Right lobe of liver (tissue), 6 donors: ENCODE results near the gene INO80B. TPM values are rescaled to one million over a fixed set of nuclear protein-coding genes. Genes with fewer than 3 reads are reported as not detected.
"Not testable (repeated sequence)": the region's sequence is repeated elsewhere in the genome, so short reads cannot be mapped to it uniquely, and the experiment has no call there.

Experiments used
- ATAC-seq, 4 donors: fragments of 200-7000 bp; cut with Tn5 transposase; one replicate each; pipeline ENCODE4 v1.9.1; 2020; ENCODE audit warnings: mild to moderate bottlenecking in 4 of 4, moderate library complexity in 4 of 4
- DNase-seq, 3 donors: peaks; one replicate each; pipeline ENCODE4 v3.0.0-alpha.2; 2020
- H3K27ac ChIP-seq, 3 donors: fragments of 200-600 bp; one replicate each; pipeline ENCODE4 v1.8.0; 2022
- H3K27me3 ChIP-seq, 2 donors: fragments of 200-600 bp; one replicate each; pipeline ENCODE4 v1.8.0; 2022
- H3K36me3 ChIP-seq, 4 donors: fragments of 200-600 bp; sonication (generic) in 1 of 4; one replicate each; pipeline versions ENCODE4 v1.5.1 to v1.8.0; 2017 to 2022; ENCODE audit warnings: control low read depth in 1 of 4
- H3K4me1 ChIP-seq, 4 donors: fragments of 200-600 bp; sonication (generic) in 1 of 4; one replicate each; pipeline versions ENCODE4 v1.5.1 to v1.8.0; 2017 to 2022; ENCODE audit warnings: control low read depth in 1 of 4
- H3K4me3 ChIP-seq, 3 donors: fragments of 200-600 bp; one replicate each; pipeline ENCODE4 v1.8.0; 2022
- H3K9me3 ChIP-seq, 4 donors: fragments of 200-600 bp; sonication (generic) in 1 of 4; one replicate each; pipeline versions ENCODE4 v1.5.1 to v1.8.0; 2017 to 2022; ENCODE audit warnings: control low read depth in 1 of 4
- CTCF ChIP-seq, 4 donors: fragments of 200-600 bp in 3 of 4; fragments of 450-650 bp in 1 of 4; IDR thresholded peaks; one replicate each; pipeline versions ENCODE4 v1.5.1 to v1.8.0; 2016 to 2022; ENCODE audit warnings: antibody characterized with exemption in 4 of 4, mild to moderate bottlenecking in 2 of 4
- POLR2A ChIP-seq: fragments of 450-650 bp; IDR thresholded peaks from one replicate; pipeline ENCODE4 v1.6.1; 2017; ENCODE audit warnings: antibody characterized with exemption, mild to moderate bottlenecking
- WGBS: methylation state at CpG from one replicate; pipeline ENCODE4 v1.1.6; 2018; ENCODE audit warnings: low coverage, low lambda C conversion rate; ENCODE audit not compliant: insufficient coverage; ENCODE audit errors: missing lambda C conversion rate; 5-methylcytosine and 5-hydroxymethylcytosine counted together
- intact Hi-C, 2 donors: fragments of 100-400 bp; cut with DNase I; formaldehyde crosslinking; loops; one replicate each; pipeline versions ENCODE4 v1.11.2 to v1.14.1; 2022
- total RNA-seq, 6 experiments: library from RNA; depleted of rRNA in 2 of 6; stranded (reverse); fragments of >200 nt in 2 of 6; fragmentation: NEBNext Ultra II Directional in 3 of 6; extraction: Animal tissue kit (Norgen Biotek cat#: 25700) in 3 of 6; gene quantifications; one replicate each; pipeline versions ENCODE4 v1.1.0 to v1.2.4, GENCODE V29; 2016 to 2023
- donor health status: DM: no; HTN: yes; CAD: no.
- donor health status: DM: no; HTN: no; CAD: no.
- donor health status: DM: no; HTN: no; CAD: no.
- donor health status: DM: no; HTN: yes; CAD: no.
- donor health status: DM: no; HTN: yes; CAD: no.

The INO80B gene
- total RNA-seq, 6 experiments from 2014 or later: 3.4 to 20.3 (median 18.8) TPM

GRCh38 chr2:74439803-74440377 is 15.0 kb upstream of the INO80B start:
- DNase-seq (peak; percentile 60 to 71 (median 69)), ATAC-seq (peak; percentile 3 to 13 (median 9))
- intact Hi-C loops: no loop called here
- no peaks in the 10 kb centered on the region for H3K27me3 ChIP-seq
- 17% methylated on average over 8 of the region's 14 CpGs for WGBS
- H3K36me3 ChIP-seq: peaks cover 0 to 3% (median 0%) of the 10 kb centered on the region in 4 donors
- peaks cover 0 to 53% (median 20%) of the 10 kb centered on the region in 4 donors for H3K4me1 ChIP-seq
- peak overlapping the region; percentile 67 to 79 (median 67) for H3K4me3 ChIP-seq
- H3K27ac ChIP-seq: peak overlapping the region; percentile 72 to 94 (median 91)
- no peak for TF ChIP-seq CTCF (IDR thresholded peaks at IDR 0.05)
- no peak for TF ChIP-seq POLR2A
- no peaks in the 10 kb centered on the region for H3K9me3 ChIP-seq

- H3K27me3 ChIP-seq: no peaks in the 10 kb centered on the region
- peak; percentile 45 for TF ChIP-seq POLR2A
- peak; percentile 10 to 55 (median 26) for TF ChIP-seq CTCF (IDR thresholded peaks at IDR 0.05)
- peaks cover 0 to 59% (median 24%) of the 10 kb centered on the region in 4 donors for H3K4me1 ChIP-seq
- DNase-seq (peak; percentile 88 to 92 (median 92)), ATAC-seq (peak; percentile 78 to 89 (median 80))
- 5% methylated on average over 26 of the region's 45 CpGs for WGBS
- peak overlapping the region; percentile 67 to 79 (median 67) for H3K4me3 ChIP-seq
- peak overlapping the region; percentile 72 to 94 (median 91) for H3K27ac ChIP-seq
- H3K36me3 ChIP-seq: peaks cover 0 to 3% (median 0%) of the 10 kb centered on the region in 4 donors
- intact Hi-C loops: no loop called here
- H3K9me3 ChIP-seq: no peaks in the 10 kb centered on the region
Measured at GRCh38 chr2:74440378-74441169, 14.3 kb upstream of the INO80B start.

DNA sequence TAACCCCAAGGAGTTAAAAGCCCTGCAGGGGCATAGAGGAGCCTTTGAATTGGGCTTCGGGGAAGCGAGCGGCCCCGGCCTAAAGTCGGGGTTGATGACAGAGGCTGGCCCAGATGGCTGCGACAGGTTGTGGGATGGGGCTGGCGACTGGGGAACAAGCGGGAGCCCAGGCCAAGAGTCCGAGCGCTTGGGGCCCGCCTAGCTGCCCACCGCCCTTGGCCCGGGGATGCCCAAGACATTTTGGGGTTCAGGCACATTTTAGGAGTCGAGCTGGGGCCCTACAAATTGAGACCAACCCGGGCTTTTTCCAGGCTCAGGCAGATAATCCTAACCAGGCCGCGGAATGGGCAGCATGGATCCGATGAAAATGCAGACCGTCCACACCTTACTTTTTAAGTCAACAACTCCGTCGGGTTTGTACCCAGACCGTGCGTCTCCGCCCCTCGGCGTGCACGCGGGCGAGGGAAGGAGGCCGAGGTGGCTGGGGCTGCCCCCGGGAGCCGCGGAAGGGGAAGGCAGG is 13.7 kb upstream of the INO80B start:
- Histone ChIP-seq H3K4me1 (peaks cover 0 to 64% (median 25%) of the 10 kb centered on the region in 4 donors), H3K36me3 (no peaks in the 10 kb centered on the region), H3K4me3 (peak overlapping the region; percentile 67 to 79 (median 67)), H3K27ac (peak overlapping the region; percentile 72 to 94 (median 91)), H3K9me3 (no peaks in the 10 kb centered on the region), H3K27me3 (no peaks in the 10 kb centered on the region)
- intact Hi-C loops: no loop called here
- WGBS: 29% methylated on average over 12 of the region's 33 CpGs
- TF ChIP-seq POLR2A (no peak), CTCF (IDR thresholded peaks at IDR 0.05) (no peak)
- ATAC-seq (peak in 3 of 4 donors; percentile 0 to 2 (median 1)), DNase-seq (no peak)

DNA sequence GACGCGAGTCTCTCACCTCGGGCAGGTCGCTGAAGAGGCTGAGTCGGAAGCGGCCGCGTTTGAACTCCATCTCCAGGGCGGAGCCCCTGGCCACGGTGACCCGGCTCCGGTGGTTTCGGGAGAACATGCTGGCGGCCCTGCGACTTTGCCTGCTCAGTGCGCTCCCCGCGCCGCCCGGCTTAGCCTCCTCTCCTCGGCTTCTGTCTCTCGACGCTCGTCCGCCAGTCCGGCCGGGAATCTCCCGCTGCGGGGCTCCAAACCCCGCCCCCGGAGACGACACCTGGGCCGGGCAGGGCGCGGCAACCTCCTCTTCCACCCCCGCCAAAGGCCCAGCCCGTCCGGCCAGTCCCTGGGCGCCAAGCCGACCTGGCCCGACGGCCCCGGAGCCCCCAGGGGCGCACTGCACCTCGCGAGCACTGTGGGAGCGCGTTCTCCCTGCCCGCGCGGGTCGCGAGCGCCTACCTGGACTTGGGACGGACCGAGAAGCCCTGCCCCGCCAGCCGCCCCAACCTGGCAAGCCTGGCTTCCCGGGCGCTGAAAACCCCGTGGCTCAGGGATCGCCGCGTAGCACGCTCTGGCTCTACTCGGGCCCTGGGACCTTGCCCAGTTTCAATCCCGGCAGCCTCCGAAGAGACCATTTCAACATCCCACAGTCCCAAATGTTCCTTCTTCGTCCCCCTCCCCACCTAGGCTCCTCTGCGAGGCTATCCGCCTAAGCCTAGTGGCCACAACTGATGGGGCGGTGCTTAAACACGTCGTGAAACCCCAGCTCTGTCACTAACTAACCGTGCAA is 13.0 kb upstream of the INO80B start, which contains the start of gene RTKN:
TSS of gene RTKN (minus strand) at position 248 of the 793 bp plus-strand sequence. CDS start at position 127, 121 bp downstream.
- TF ChIP-seq CTCF (IDR thresholded peaks at IDR 0.05) (peak in 1 of 4 donors; percentile 21), POLR2A (peak; percentile 86)
- Histone ChIP-seq H3K27ac (peak within 1 kb of the TSS; percentile 72 to 94 (median 91)), H3K4me3 (peak within 1 kb of the TSS; percentile 67 to 79 (median 67)), H3K9me3 (no peaks in the 10 kb centered on the region), H3K36me3 (no peaks in the 10 kb centered on the region), H3K4me1 (peaks cover 0 to 71% (median 28%) of the 10 kb centered on the region in 4 donors), H3K27me3 (no peaks in the 10 kb centered on the region)
- DNase-seq: peak; percentile 87 to 90 (median 89)
- 7% methylated on average over 10 of the region's 75 CpGs for WGBS
- peak; percentile 65 to 78 (median 70) for ATAC-seq
- intact Hi-C loops: no loop called here

GRCh38 chr2:74442483-74443297 is 12.2 kb upstream of the INO80B start:
- H3K27me3 ChIP-seq, intact Hi-C loops, ATAC-seq, H3K9me3 ChIP-seq, DNase-seq, H3K36me3 ChIP-seq: not testable (repeated sequence)
- H3K4me3 ChIP-seq: peak overlapping the region in 2 of 3 donors; percentile 67 to 79
- peaks cover 0 to 74% (median 30%) of the 10 kb centered on the region in 4 donors for H3K4me1 ChIP-seq
- H3K27ac ChIP-seq: peak overlapping the region; percentile 72 to 94 (median 91)
- 56% methylated on average over 8 of the region's 16 CpGs for WGBS
